Measurements from ENCODE around the gene RNASE8.

The RNASE8 gene

GRCh38 chr14:21026988-21027315, 30.7 kb upstream of the RNASE8 start:
- FAIRE-seq: no peak
- no peak for TF ChIP-seq POLR2A (IDR thresholded peaks at IDR 0.05; ENCODE audit: low read depth, low read length)
- no peak for TF ChIP-seq PAX5 (IDR thresholded peaks at IDR 0.05; ENCODE audit: insufficient read depth, low read length, severe bottlenecking)
- no peak for TF ChIP-seq POLR2AphosphoS5 (IDR thresholded peaks at IDR 0.05; ENCODE audit: low read depth, low read length)
- TF ChIP-seq TAF1 (IDR thresholded peaks at IDR 0.05; ENCODE audit: low read depth, low read length): no peak
- no peak for TF ChIP-seq POU2F2 (IDR thresholded peaks at IDR 0.05; ENCODE audit: low read depth, low read length)
- TF ChIP-seq SPI1 (IDR thresholded peaks at IDR 0.05; ENCODE audit: low read depth, low read length): no peak
- no peak for DNase-seq (ENCODE audit: insufficient read length, low spot score)

- no peak for TF ChIP-seq POLR2AphosphoS5 (IDR thresholded peaks at IDR 0.05; ENCODE audit: low read depth, low read length)
- TF ChIP-seq TAF1 (IDR thresholded peaks at IDR 0.05; ENCODE audit: low read depth, low read length): no peak
- TF ChIP-seq POLR2A (IDR thresholded peaks at IDR 0.05; ENCODE audit: low read depth, low read length): no peak
- no peak for TF ChIP-seq SPI1 (IDR thresholded peaks at IDR 0.05; ENCODE audit: low read depth, low read length)
- TF ChIP-seq PAX5 (IDR thresholded peaks at IDR 0.05; ENCODE audit: insufficient read depth, low read length, severe bottlenecking): no peak
- TF ChIP-seq POU2F2 (IDR thresholded peaks at IDR 0.05; ENCODE audit: low read depth, low read length): no peak
- FAIRE-seq (no peak), DNase-seq (ENCODE audit: insufficient read length, low spot score) (no peak)
Observed at GRCh38 chr14:21029917-21030316, 27.7 kb upstream of the RNASE8 start, which contains the start of gene TPPP2. Gene TPPP2, plus strand, starts transcription at chr14:21030217. Its CDS starts 365 bp downstream, at chr14:21030582.

- DNase-seq (ENCODE audit: insufficient read length, low spot score) (no peak), FAIRE-seq (no peak)
- TF ChIP-seq POU2F2 (IDR thresholded peaks at IDR 0.05; ENCODE audit: low read depth, low read length) (no peak), SPI1 (IDR thresholded peaks at IDR 0.05; ENCODE audit: low read depth, low read length) (no peak), POLR2A (IDR thresholded peaks at IDR 0.05; ENCODE audit: low read depth, low read length) (no peak), PAX5 (IDR thresholded peaks at IDR 0.05; ENCODE audit: insufficient read depth, low read length, severe bottlenecking) (no peak), POLR2AphosphoS5 (IDR thresholded peaks at IDR 0.05; ENCODE audit: low read depth, low read length) (no peak), TAF1 (IDR thresholded peaks at IDR 0.05; ENCODE audit: low read depth, low read length) (no peak)
Observed at GRCh38 chr14:21030531-21030930, 27.1 kb upstream of the RNASE8 start.

GRCh38 chr14:21032326-21033132, 25.1 kb upstream of the RNASE8 start:
- TF ChIP-seq POLR2AphosphoS5 (IDR thresholded peaks at IDR 0.05; ENCODE audit: low read depth, low read length) (no peak), POU2F2 (IDR thresholded peaks at IDR 0.05; ENCODE audit: low read depth, low read length) (no peak), SPI1 (IDR thresholded peaks at IDR 0.05; ENCODE audit: low read depth, low read length) (no peak), TAF1 (IDR thresholded peaks at IDR 0.05; ENCODE audit: low read depth, low read length) (no peak), PAX5 (IDR thresholded peaks at IDR 0.05; ENCODE audit: insufficient read depth, low read length, severe bottlenecking) (no peak), POLR2A (IDR thresholded peaks at IDR 0.05; ENCODE audit: low read depth, low read length) (no peak)
- no peak for FAIRE-seq
- DNase-seq (ENCODE audit: insufficient read length, low spot score): no peak

GRCh38 chr14:21033133-21033698, 24.4 kb upstream of the RNASE8 start:
- TF ChIP-seq POLR2A (IDR thresholded peaks at IDR 0.05; ENCODE audit: low read depth, low read length) (no peak), POLR2AphosphoS5 (IDR thresholded peaks at IDR 0.05; ENCODE audit: low read depth, low read length) (no peak), TAF1 (IDR thresholded peaks at IDR 0.05; ENCODE audit: low read depth, low read length) (no peak), SPI1 (IDR thresholded peaks at IDR 0.05; ENCODE audit: low read depth, low read length) (no peak), POU2F2 (IDR thresholded peaks at IDR 0.05; ENCODE audit: low read depth, low read length) (no peak), PAX5 (IDR thresholded peaks at IDR 0.05; ENCODE audit: insufficient read depth, low read length, severe bottlenecking) (no peak)
- FAIRE-seq (no peak), DNase-seq (ENCODE audit: insufficient read length, low spot score) (no peak)

GRCh38 chr14:21034707-21035106, 22.9 kb upstream of the RNASE8 start, which contains the start of gene RNASE13:
Gene RNASE13, minus strand, starts transcription at chr14:21034807. Its CDS starts 519 bp downstream, at chr14:21034288.
- DNase-seq (ENCODE audit: insufficient read length, low spot score) (no peak), FAIRE-seq (no peak)
- no peak for TF ChIP-seq SPI1 (IDR thresholded peaks at IDR 0.05; ENCODE audit: low read depth, low read length)
- TF ChIP-seq POLR2A (IDR thresholded peaks at IDR 0.05; ENCODE audit: low read depth, low read length): no peak
- no peak for TF ChIP-seq POLR2AphosphoS5 (IDR thresholded peaks at IDR 0.05; ENCODE audit: low read depth, low read length)
- no peak for TF ChIP-seq POU2F2 (IDR thresholded peaks at IDR 0.05; ENCODE audit: low read depth, low read length)
- TF ChIP-seq TAF1 (IDR thresholded peaks at IDR 0.05; ENCODE audit: low read depth, low read length): no peak
- no peak for TF ChIP-seq PAX5 (IDR thresholded peaks at IDR 0.05; ENCODE audit: insufficient read depth, low read length, severe bottlenecking)

GRCh38 chr14:21036751-21037150, 20.9 kb upstream of the RNASE8 start:
- DNase-seq (ENCODE audit: insufficient read length, low spot score) (no peak), FAIRE-seq (no peak)
- no peak for TF ChIP-seq TAF1 (IDR thresholded peaks at IDR 0.05; ENCODE audit: low read depth, low read length)

- TF ChIP-seq POLR2AphosphoS5 (IDR thresholded peaks at IDR 0.05; ENCODE audit: low read depth, low read length) (no peak), POLR2A (IDR thresholded peaks at IDR 0.05; ENCODE audit: low read depth, low read length) (no peak), TAF1 (IDR thresholded peaks at IDR 0.05; ENCODE audit: low read depth, low read length) (no peak), PAX5 (IDR thresholded peaks at IDR 0.05; ENCODE audit: insufficient read depth, low read length, severe bottlenecking) (no peak), SPI1 (IDR thresholded peaks at IDR 0.05; ENCODE audit: low read depth, low read length) (no peak), POU2F2 (IDR thresholded peaks at IDR 0.05; ENCODE audit: low read depth, low read length) (no peak)
- FAIRE-seq (no peak), DNase-seq (ENCODE audit: insufficient read length, low spot score) (no peak)
Observed at GRCh38 chr14:21037156-21037555, 20.5 kb upstream of the RNASE8 start.

- no peak for TF ChIP-seq POU2F2 (IDR thresholded peaks at IDR 0.05; ENCODE audit: low read depth, low read length)
- no peak for TF ChIP-seq SPI1 (IDR thresholded peaks at IDR 0.05; ENCODE audit: low read depth, low read length)
- TF ChIP-seq POLR2A (IDR thresholded peaks at IDR 0.05; ENCODE audit: low read depth, low read length): no peak
- TF ChIP-seq POLR2AphosphoS5 (IDR thresholded peaks at IDR 0.05; ENCODE audit: low read depth, low read length): no peak
- TF ChIP-seq TAF1 (IDR thresholded peaks at IDR 0.05; ENCODE audit: low read depth, low read length): no peak
- TF ChIP-seq PAX5 (IDR thresholded peaks at IDR 0.05; ENCODE audit: insufficient read depth, low read length, severe bottlenecking): no peak
- no peak for FAIRE-seq
- DNase-seq (ENCODE audit: insufficient read length, low spot score): no peak
Observed at GRCh38 chr14:21038441-21039422, 18.9 kb upstream of the RNASE8 start.

Data from GM12891 (cell line).